NCI-H526 treated with DMSO at 0.1 percent for 48 hours (cell line): ENCODE results near the gene RNF181.
"Not testable (repeated sequence)": the region's sequence is repeated elsewhere in the genome, so short reads cannot be mapped to it uniquely, and the experiment has no call there.

Experiments used
- DNase-seq: peaks from one replicate; lab custom pipeline; 2025; lab: John Stamatoyannopoulos, UW

Gene RNF181

GRCh38 chr2:85596486-85597143 is 1.1 kb downstream of the RNF181 start:
- DNase-seq: no peak

- DNase-seq: no peak
Observed at GRCh38 chr2:85597241-85597640, 1.7 kb downstream of the RNF181 start.

GRCh38 chr2:85598594-85599340 is 3.2 kb downstream of the RNF181 start:
- no peak for DNase-seq

- no peak for DNase-seq
Observed at GRCh38 chr2:85599468-85600234, 4.1 kb downstream of the RNF181 start.

- DNase-seq: no peak
Observed at GRCh38 chr2:85600235-85600575, 4.7 kb downstream of the RNF181 start.

GRCh38 chr2:85600951-85601770 is 5.6 kb downstream of the RNF181 start:
- DNase-seq: no peak

- DNase-seq: no peak
Observed at GRCh38 chr2:85601771-85602475, 6.4 kb downstream of the RNF181 start.

GRCh38 chr2:85602476-85603234 is 7.1 kb downstream of the RNF181 start, which contains the start of gene TMEM150A:
Gene TMEM150A (minus strand): TSS chr2:85602698. CDS start chr2:85601948, 750 bp downstream.
- peak; percentile 74 for DNase-seq

- DNase-seq: not testable (repeated sequence)
Observed at GRCh38 chr2:85604133-85604444, 8.5 kb downstream of the RNF181 start.

- no peak for DNase-seq
Observed at GRCh38 chr2:85604568-85605339, 9.2 kb downstream of the RNF181 start.

GRCh38 chr2:85605406-85606115 is 10.0 kb downstream of the RNF181 start:
- DNase-seq: no peak

GRCh38 chr2:85606116-85606455 is 10.5 kb downstream of the RNF181 start:
- DNase-seq: no peak

- no peak for DNase-seq
Observed at GRCh38 chr2:85607268-85608215, 12.0 kb downstream of the RNF181 start.

- no peak for DNase-seq
Observed at GRCh38 chr2:85611217-85611704, 15.7 kb downstream of the RNF181 start.

- DNase-seq: peak; percentile 79
Observed at GRCh38 chr2:85611705-85612587, 16.4 kb downstream of the RNF181 start, which contains the start of gene C2orf68. Gene C2orf68 (minus strand): TSS chr2:85612066. CDS start chr2:85611984, 82 bp downstream.

GRCh38 chr2:85613717-85614515 is 18.4 kb downstream of the RNF181 start:
- no peak for DNase-seq
